ENCODE results near the gene PRAME. TPM values are rescaled to one million over a fixed set of nuclear protein-coding genes. Genes with fewer than 3 reads are reported as not detected.
"Not testable (repeated sequence)": the region's sequence is repeated elsewhere in the genome, so short reads cannot be mapped to it uniquely, and the experiment has no call there.

The PRAME gene
- not detected in 3 replicates for total RNA-seq

GRCh38 chr22:22558972-22559603 is at the start of gene PRAME:
PRAME (minus strand) TSS chr22:22559265; CDS start chr22:22556832, 2,433 bp downstream.
- Mint-ChIP-seq H3K4me1 (no peaks in the 10 kb centered on the region), H3K36me3 (no peaks in the 10 kb centered on the region), H3K4me3 (no peak within 1 kb of the TSS), H3K9me3 (no peaks in the 10 kb centered on the region), H3K27me3 (ENCODE audit: low read depth) (peaks cover 29% of the 10 kb centered on the region), H3K27ac (no peak within 1 kb of the TSS)
- peak; percentile 35 for TF ChIP-seq CTCF (IDR thresholded peaks at IDR 0.05; ENCODE audit: unreplicated experiment)
- peak in 1 of 2 experiments; percentile 45 for DNase-seq (ENCODE audit: low spot score in 2 of 2, unreplicated experiment in 2 of 2)

GRCh38 chr22:22608022-22608421 is 49.0 kb upstream of the PRAME start:
- H3K9me3 Mint-ChIP-seq; H3K4me1 Mint-ChIP-seq; H3K27ac Mint-ChIP-seq; H3K4me3 Mint-ChIP-seq; H3K36me3 Mint-ChIP-seq; DNase-seq (ENCODE audit: low spot score in 2 of 2, unreplicated experiment in 2 of 2): not testable (repeated sequence)
- H3K27me3 Mint-ChIP-seq (ENCODE audit: low read depth) = peaks cover 42% of the 10 kb centered on the region

GRCh38 chr22:22605074-22605404 is 46.0 kb upstream of the PRAME start:
- Mint-ChIP-seq H3K4me3 (no peak overlapping the region), H3K27me3 (ENCODE audit: low read depth) (peaks cover 41% of the 10 kb centered on the region), H3K27ac (no peak overlapping the region), H3K4me1 (no peaks in the 10 kb centered on the region), H3K36me3 (no peaks in the 10 kb centered on the region), H3K9me3 (no peaks in the 10 kb centered on the region)
- no peak for DNase-seq (ENCODE audit: low spot score in 2 of 2, unreplicated experiment in 2 of 2)
- no peak for TF ChIP-seq CTCF (IDR thresholded peaks at IDR 0.05; ENCODE audit: unreplicated experiment)

GRCh38 chr22:22604326-22605073 is 45.4 kb upstream of the PRAME start:
- Mint-ChIP-seq H3K4me3 (no peak overlapping the region), H3K9me3 (no peaks in the 10 kb centered on the region), H3K27ac (no peak overlapping the region), H3K27me3 (ENCODE audit: low read depth) (peaks cover 43% of the 10 kb centered on the region), H3K36me3 (no peaks in the 10 kb centered on the region), H3K4me1 (no peaks in the 10 kb centered on the region)
- no peak for TF ChIP-seq CTCF (IDR thresholded peaks at IDR 0.05; ENCODE audit: unreplicated experiment)
- DNase-seq (ENCODE audit: low spot score in 2 of 2, unreplicated experiment in 2 of 2) = no peak

- H3K27me3 Mint-ChIP-seq (ENCODE audit: low read depth) = peaks cover 52% of the 10 kb centered on the region
- H3K27ac Mint-ChIP-seq = no peak overlapping the region
- H3K4me3 Mint-ChIP-seq = no peak overlapping the region
- no peaks in the 10 kb centered on the region for H3K36me3 Mint-ChIP-seq
- TF ChIP-seq CTCF (IDR thresholded peaks at IDR 0.05; ENCODE audit: unreplicated experiment) = no peak
- no peak for DNase-seq (ENCODE audit: low spot score in 2 of 2, unreplicated experiment in 2 of 2)
- no peaks in the 10 kb centered on the region for H3K9me3 Mint-ChIP-seq
- no peaks in the 10 kb centered on the region for H3K4me1 Mint-ChIP-seq
Measured at GRCh38 chr22:22603470-22603947, 44.4 kb upstream of the PRAME start.

GRCh38 chr22:22600531-22601261 is 41.6 kb upstream of the PRAME start:
- H3K4me1 Mint-ChIP-seq = no peaks in the 10 kb centered on the region
- no peak for DNase-seq (ENCODE audit: low spot score in 2 of 2, unreplicated experiment in 2 of 2)
- TF ChIP-seq CTCF (IDR thresholded peaks at IDR 0.05; ENCODE audit: unreplicated experiment) = no peak
- peaks cover 66% of the 10 kb centered on the region for H3K27me3 Mint-ChIP-seq (ENCODE audit: low read depth)
- H3K36me3 Mint-ChIP-seq = no peaks in the 10 kb centered on the region
- no peak overlapping the region for H3K4me3 Mint-ChIP-seq
- H3K27ac Mint-ChIP-seq = no peak overlapping the region
- H3K9me3 Mint-ChIP-seq = peaks cover 7% of the 10 kb centered on the region
